ENCODE results near the gene BBS1.
A peak's percentile ranks its signal among the peaks of the same experiment; 100 is the strongest.

BBS1 gene

GRCh38 chr11:66476173-66476840, 34.1 kb upstream of the BBS1 start:
- peak in 3 of 42 donors; percentile 8 to 39 (median 33) for DNase-seq
- intact Hi-C loops (cut with DNase I), result loop anchor here (5.0 kb wide), 1 partner anchor 39 kb away; the partner anchor contains the start of gene MRPL11

DNA sequence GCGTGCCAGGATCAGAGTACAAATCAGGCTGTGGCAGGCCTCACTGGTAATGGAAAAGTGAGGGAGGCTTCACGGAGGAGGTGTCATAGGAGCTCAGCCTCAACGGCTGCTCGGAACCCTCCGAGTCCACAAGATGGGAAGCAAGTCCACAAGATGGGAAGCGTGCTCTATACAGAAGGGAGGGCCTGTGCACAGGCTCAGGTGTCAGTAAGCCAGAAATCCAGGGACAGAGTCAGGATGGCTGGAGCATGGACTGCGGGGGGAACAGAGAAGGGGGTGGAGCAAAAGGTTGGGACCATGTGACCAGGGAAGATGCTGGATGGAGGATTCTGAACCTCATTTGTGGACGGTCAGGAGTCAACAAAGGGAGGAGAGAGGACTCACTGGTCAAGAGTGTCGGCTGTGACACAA, 33.6 kb upstream of the BBS1 start:
- peak in 1 of 42 donors; percentile 9 for DNase-seq
- intact Hi-C loops (cut with DNase I), result loop anchor here (5.0 kb wide), 1 partner anchor 40 kb away; the partner anchor contains the start of gene MRPL11

DNA sequence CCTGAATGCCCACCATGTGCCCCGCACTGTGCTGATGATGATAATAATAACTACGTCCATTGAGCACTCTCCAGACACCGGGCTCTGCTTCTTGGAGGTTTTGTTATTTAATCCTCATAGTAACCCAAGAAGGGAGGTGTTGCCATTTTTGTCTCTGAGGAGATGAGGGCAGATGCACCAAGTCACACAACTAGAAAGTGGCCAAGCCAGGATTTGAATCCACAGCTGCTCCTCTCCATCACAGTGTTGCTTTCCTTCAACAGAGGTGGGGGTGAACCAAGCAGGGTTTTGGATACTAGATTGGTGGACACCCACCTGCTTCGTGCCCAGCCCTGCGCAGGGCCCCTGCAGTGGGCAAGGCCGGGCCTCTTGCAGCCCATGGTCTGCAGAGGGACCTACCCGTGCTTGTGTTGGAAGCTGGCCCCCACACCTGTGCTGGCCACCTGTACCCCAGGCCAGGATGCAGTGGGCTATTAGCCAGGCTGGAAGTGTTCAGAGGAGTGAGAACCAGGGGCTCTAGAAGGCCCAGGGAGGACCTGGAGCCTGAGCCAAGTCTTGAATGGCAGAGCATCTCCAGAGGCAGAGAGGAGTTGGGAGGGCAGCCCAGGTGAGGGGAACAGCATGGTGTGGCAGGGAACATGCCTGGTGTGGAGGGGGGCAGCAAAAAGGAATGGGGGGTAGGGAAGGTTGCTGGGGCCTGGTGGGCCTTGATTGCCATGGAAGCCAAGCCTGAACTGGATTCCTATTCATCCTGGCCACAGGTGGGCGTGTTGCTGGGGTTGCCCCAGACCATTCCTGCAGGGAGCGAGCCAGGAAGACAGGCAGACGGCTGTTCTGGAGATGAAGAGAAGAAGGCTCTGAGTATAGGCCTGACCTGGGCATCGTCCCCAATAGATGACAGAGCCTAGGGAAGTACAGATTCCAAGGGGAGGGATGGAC, 32.9 kb upstream of the BBS1 start:
- intact Hi-C loops (cut with DNase I), result loop anchor here (5.0 kb wide), 1 partner anchor 40 kb away; the partner anchor contains the start of gene MRPL11
- no peak for DNase-seq

DNA sequence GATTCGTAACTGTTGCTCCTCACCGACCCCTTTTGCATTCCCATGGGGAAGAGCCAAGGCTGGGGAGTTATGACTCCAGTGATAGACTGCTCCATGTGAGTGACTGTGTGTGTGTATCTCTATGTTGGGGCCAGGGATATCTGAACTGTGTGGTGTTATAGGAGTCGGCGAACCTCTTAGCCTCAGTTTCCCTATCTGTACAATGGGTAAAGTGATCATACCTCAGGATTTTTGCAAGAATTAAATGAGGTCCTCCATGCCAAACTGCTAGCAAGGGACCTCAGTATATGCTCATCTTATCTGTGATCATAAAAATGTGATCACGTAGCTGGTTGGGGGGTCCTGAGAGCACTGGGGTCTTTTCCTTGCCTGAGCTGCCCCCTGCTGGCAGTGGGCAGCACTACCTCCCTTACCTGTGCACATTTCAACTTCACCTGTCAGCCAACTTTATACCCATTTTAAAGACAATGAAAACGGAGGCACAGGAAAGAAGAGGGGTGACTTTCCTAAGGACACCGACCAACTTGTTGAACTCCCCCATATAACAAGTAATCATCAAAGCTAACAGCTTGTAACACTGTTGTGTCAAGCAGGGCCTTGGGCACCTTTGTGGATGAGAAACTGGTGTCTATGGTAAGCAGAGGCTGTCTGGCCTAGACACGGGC, 31.6 kb upstream of the BBS1 start:
- intact Hi-C loops (cut with DNase I), result loop anchor here (5.0 kb wide), 1 partner anchor 42 kb away; the partner anchor contains the start of gene MRPL11
- no peak for DNase-seq

- intact Hi-C loops (cut with DNase I), result loop anchor here (5.0 kb wide), 1 partner anchor 42 kb away; the partner anchor contains the start of gene MRPL11
- DNase-seq, result peak in 20 of 42 donors; percentile 5 to 87 (median 53)
These were observed 30.9 kb upstream of the BBS1 start for GRCh38 chr11:66479394-66480116.

GRCh38 chr11:66480117-66480938, 30.1 kb upstream of the BBS1 start, which contains the start of gene DPP3:
Gene DPP3, plus strand, starts transcription at chr11:66480434. Its CDS starts 1,767 bp downstream, at chr11:66482201.
- peak; percentile 94 to 99 (median 98) for DNase-seq
- intact Hi-C loops (cut with DNase I), result no loop called here

DNA sequence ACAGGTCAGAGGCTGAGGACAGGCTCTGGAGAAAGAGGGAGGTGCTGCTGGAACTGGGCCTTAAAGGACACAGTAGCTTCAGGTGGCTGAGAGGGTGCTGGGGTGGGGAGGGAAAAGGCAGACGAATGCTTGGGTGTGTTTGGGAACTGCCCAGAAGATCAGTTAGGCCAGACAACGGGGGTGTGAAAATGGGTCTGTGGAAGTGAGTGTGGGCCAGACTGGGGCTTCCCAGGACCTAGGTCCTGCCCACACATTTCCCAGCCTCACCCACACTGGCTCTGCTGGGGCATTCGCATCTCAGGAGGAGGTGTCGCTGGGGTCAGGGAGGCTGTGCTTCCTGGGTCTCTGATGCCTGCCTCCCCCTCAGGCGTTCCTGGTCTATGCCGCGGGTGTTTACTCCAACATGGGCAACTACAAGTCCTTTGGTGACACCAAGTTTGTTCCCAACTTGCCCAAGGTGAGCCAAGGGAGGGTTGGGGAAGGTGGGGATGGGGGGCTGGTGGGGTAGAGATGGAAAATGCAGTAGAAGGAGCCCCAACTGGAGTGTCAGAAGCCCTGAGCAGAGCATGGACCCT, 25.5 kb upstream of the BBS1 start:
- no peak for DNase-seq
- intact Hi-C loops (cut with DNase I), result no loop called here

- no peak for DNase-seq
- intact Hi-C loops (cut with DNase I), result no loop called here
These were observed 21.5 kb upstream of the BBS1 start for GRCh38 chr11:66488957-66489356.

- intact Hi-C loops (cut with DNase I), result no loop called here
- no peak for DNase-seq
These were observed 20.8 kb upstream of the BBS1 start for GRCh38 chr11:66489636-66490035.

DNA sequence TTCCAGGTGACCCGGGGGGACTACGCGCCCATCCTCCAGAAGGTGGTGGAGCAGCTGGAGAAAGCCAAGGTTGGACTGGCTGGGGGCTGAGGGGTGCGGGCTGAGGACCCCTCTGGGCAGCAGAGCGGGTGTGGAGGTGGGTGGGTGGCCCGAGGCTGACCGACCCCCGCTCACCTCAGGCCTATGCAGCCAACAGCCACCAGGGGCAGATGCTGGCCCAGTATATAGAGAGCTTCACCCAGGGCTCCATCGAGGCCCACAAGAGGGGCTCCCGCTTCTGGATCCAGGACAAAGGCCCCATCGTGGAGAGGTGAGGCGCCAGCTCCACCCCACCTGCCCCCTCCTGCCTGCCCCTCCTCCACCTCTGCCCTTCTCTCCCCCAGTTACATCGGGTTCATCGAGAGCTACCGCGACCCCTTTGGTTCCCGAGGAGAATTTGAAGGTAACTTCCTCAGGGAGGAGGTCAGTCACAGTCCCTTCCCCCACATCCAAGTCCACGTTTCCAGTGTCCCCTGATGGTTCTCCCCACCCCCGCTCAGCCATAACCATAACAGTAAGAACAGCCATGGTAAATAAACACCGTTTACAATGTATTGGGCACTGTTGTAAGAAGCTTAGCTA, 19.0 kb upstream of the BBS1 start:
- intact Hi-C loops (cut with DNase I), result no loop called here
- DNase-seq, result no peak

- intact Hi-C loops (cut with DNase I), result no loop called here
- no peak for DNase-seq
These were observed 18.1 kb upstream of the BBS1 start for GRCh38 chr11:66492161-66492865.

GRCh38 chr11:66493130-66493529, 17.3 kb upstream of the BBS1 start:
- DNase-seq, result no peak
- intact Hi-C loops (cut with DNase I), result no loop called here

DNA sequence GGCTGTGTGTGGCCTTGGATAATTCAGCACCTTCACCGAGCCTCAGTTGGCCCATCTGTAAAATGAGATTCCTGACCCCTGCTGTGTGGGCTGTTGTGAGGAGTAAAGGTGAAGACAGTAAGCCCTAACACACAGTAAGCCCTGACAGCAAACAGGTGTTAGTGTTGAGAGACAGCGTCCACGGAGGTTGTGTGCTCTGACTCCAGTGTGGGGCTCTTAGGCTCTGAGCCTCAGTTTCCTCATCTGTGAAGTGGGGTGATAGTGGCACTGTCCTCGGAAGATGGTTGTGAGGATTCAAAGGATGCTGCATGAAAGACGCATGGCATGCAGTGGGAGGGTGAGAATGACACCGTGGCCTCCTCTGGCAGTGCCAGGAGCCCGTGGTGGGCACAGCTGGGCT, 16.0 kb upstream of the BBS1 start:
- intact Hi-C loops (cut with DNase I), result no loop called here
- DNase-seq, result no peak

DNA sequence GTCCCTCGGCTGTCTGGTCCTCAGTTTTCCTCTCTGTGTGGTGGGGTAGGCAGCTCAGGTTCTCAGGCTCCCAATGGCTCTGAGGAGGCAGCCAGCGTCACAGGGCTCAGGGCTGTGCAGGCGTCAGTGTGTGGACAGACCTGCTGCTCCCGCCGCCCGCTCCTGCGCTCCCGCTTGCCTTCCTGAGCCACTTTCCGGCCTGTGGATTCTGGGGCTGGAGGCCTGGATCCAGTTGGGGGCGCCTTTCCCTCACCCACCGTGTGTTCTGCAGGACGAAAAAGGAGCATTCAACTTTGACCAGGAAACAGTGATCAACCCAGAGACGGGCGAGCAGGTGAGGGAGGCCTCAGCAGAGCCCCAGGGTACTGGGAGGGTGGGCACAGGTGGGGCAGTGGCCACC, 15.5 kb upstream of the BBS1 start:
- intact Hi-C loops (cut with DNase I), result no loop called here

GRCh38 chr11:66495401-66495854, 15.0 kb upstream of the BBS1 start:
- intact Hi-C loops (cut with DNase I), result no loop called here
- no peak for DNase-seq

More for the DNA sequence above, 15.5 kb upstream of the BBS1 start:
- no peak for DNase-seq

GRCh38 chr11:66497206-66497605, 13.2 kb upstream of the BBS1 start:
- DNase-seq, result no peak
- intact Hi-C loops (cut with DNase I), result no loop called here

Data from head of caudate nucleus (tissue), 42 donors.